H1 (cell line): ENCODE results near the gene CUX1. TPM values are rescaled to one million over a fixed set of nuclear protein-coding genes. Genes with fewer than 3 reads are reported as not detected.
A peak's percentile ranks its signal among the peaks of the same experiment; 100 is the strongest.

ENCODE experiments used
- CTCF ChIA-PET: fragments of 300-600 bp; sonication (Branson Sonifier 250); formaldehyde crosslinking; loops from one replicate; lab custom pipeline; 2021; ENCODE audit not compliant: partially characterized antibody; lab: Charles Lee
- POLR2A ChIA-PET: fragments of 300-600 bp; sonication (Branson Sonifier 250); formaldehyde crosslinking; loops from one replicate; lab custom pipeline; 2021; ENCODE audit warnings: inconsistent platforms; ENCODE audit not compliant: partially characterized antibody; lab: Charles Lee
- DNase-seq, 2 experiments: peaks; one replicate each; pipeline versions ENCODE4 v3.0.0 to v3.0.0-alpha.2; 2010 to 2022; ENCODE audit warnings: low spot score in 2 of 2, low read depth in 1 of 2, mixed read lengths in 1 of 2
- FAIRE-seq: peaks from 2 replicates; lab custom pipeline; 2011; peaks lifted over from hg19 to GRCh38; lab: Jason Lieb, UNC
- H2AFZ ChIP-seq: 2 replicates; pipeline ENCODE4 v1.8.1; 2012; ENCODE audit warnings: low read length, inconsistent platforms
- H2AK5ac ChIP-seq: 2 replicates; pipeline ENCODE4 v1.6.1; 2013; ENCODE audit warnings: low read depth, low read length
- H2BK120ac ChIP-seq: replicated peaks from 2 replicates; pipeline ENCODE3; 2013; ENCODE audit warnings: low read depth, low read length, inconsistent platforms
- H2BK12ac ChIP-seq: 2 replicates; pipeline ENCODE4 v1.6.1; 2013; ENCODE audit warnings: low read depth, low read length
- H2BK15ac ChIP-seq: 2 replicates; pipeline ENCODE4 v1.6.1; 2013; ENCODE audit warnings: low read length
- H2BK20ac ChIP-seq: 2 replicates; pipeline ENCODE4 v1.6.1; 2013; ENCODE audit warnings: low read length
- H2BK5ac ChIP-seq: 2 replicates; pipeline ENCODE4 v1.6.1; 2013; ENCODE audit warnings: low read depth, low read length
- H3K14ac ChIP-seq: 2 replicates; pipeline ENCODE4 v1.6.1; 2013; ENCODE audit warnings: inconsistent platforms; ENCODE audit not compliant: insufficient read length
- H3K18ac ChIP-seq: 2 replicates; pipeline ENCODE4 v1.6.1; 2013; ENCODE audit warnings: low read length; ENCODE audit errors: extremely low read depth
- H3K23ac ChIP-seq: 2 replicates; pipeline ENCODE4 v1.6.1; 2013; ENCODE audit warnings: inconsistent platforms; ENCODE audit not compliant: insufficient read length
- H3K23me2 ChIP-seq: 2 replicates; pipeline ENCODE4 v1.6.1; 2013; ENCODE audit warnings: low read depth, low read length
- H3K27ac ChIP-seq: 2 replicates; pipeline ENCODE4 v1.6.1; 2011; ENCODE audit warnings: low read depth, low read length, inconsistent platforms
- H3K27me3 ChIP-seq, 4 experiments: replicated peaks in 1 of 4; 1 replicate in 1 of 4; 2 replicates in 3 of 4; pipeline versions ENCODE4 v1.6.1 to v1.8.1; 2011 to 2013; ENCODE audit warnings: low read length in 3 of 4, mild to moderate bottlenecking in 3 of 4, inconsistent platforms in 2 of 4, mixed read lengths in 2 of 4, moderate library complexity in 1 of 4; ENCODE audit not compliant: control insufficient read depth in 3 of 4, insufficient read depth in 3 of 4; ENCODE audit errors: extremely low read depth in 1 of 4
- H3K36me3 ChIP-seq, 4 experiments: 2 replicates each; pipeline versions ENCODE4 v1.6.1 to v1.8.1; 2011 to 2013; ENCODE audit warnings: mild to moderate bottlenecking in 4 of 4, low read length in 3 of 4, moderate library complexity in 2 of 4, control low read depth in 1 of 4, inconsistent platforms in 1 of 4; ENCODE audit not compliant: insufficient read depth in 4 of 4, control insufficient read depth in 2 of 4
- H3K4ac ChIP-seq: replicated peaks from 2 replicates; pipeline ENCODE3; 2013; ENCODE audit warnings: low read length, low read depth, mixed read lengths, inconsistent platforms; ENCODE audit not compliant: insufficient read length
- H3K4me1 ChIP-seq, 4 experiments: replicated peaks in 1 of 4; 1 replicate in 1 of 4; 2 replicates in 3 of 4; pipeline versions ENCODE4 v1.6.1 to v1.8.1; 2011 to 2013; ENCODE audit warnings: low read length in 3 of 4, inconsistent platforms in 2 of 4, mixed read lengths in 1 of 4; ENCODE audit not compliant: insufficient read depth in 4 of 4, control insufficient read depth in 3 of 4
- H3K4me2 ChIP-seq, 2 experiments: 2 replicates each; pipeline versions ENCODE4 v1.6.1 to v1.8.1; 2011 to 2013; ENCODE audit warnings: low read depth in 2 of 2, low read length in 2 of 2, control low read depth in 1 of 2, inconsistent platforms in 1 of 2, mild to moderate bottlenecking in 1 of 2; ENCODE audit not compliant: insufficient read depth in 1 of 2
- H3K4me3 ChIP-seq, 4 experiments: fragments of 200-600, 300-600 bp in 1 of 4; sonication (generic), shearing (Covaris generic), sonication (Bioruptor Twin) in 1 of 4; 2 replicates each; pipeline versions ENCODE4 v1.5.1 to v1.8.1; 2011 to 2016; ENCODE audit warnings: low read length in 4 of 4, low read depth in 3 of 4, control low read depth in 2 of 4, inconsistent platforms in 2 of 4, mild to moderate bottlenecking in 2 of 4, mixed read lengths in 1 of 4, moderate library complexity in 1 of 4; ENCODE audit not compliant: insufficient read depth in 2 of 4; ENCODE audit errors: extremely low read depth in 1 of 4
- H3K56ac ChIP-seq: replicated peaks from 2 replicates; pipeline ENCODE3; 2013; ENCODE audit warnings: low read depth, mild to moderate bottlenecking, mixed read lengths, low read length, inconsistent platforms; ENCODE audit not compliant: insufficient read length
- H3K79me1 ChIP-seq: 2 replicates; pipeline ENCODE4 v1.6.1; 2013; ENCODE audit warnings: low read depth, low read length, control low read depth
- H3K79me2 ChIP-seq, 2 experiments: 2 replicates each; pipeline versions ENCODE4 v1.6.1 to v1.8.1; 2012 to 2013; ENCODE audit warnings: low read length in 2 of 2, mild to moderate bottlenecking in 2 of 2, inconsistent platforms in 1 of 2; ENCODE audit not compliant: insufficient read depth in 2 of 2, control insufficient read depth in 1 of 2
- H3K9ac ChIP-seq, 4 experiments: replicated peaks in 1 of 4; 1 replicate in 1 of 4; 2 replicates in 3 of 4; pipeline versions ENCODE4 v1.6.1 to v1.8.1; 2011 to 2013; ENCODE audit warnings: low read depth in 3 of 4, low read length in 3 of 4, control low read depth in 2 of 4, mild to moderate bottlenecking in 2 of 4, moderate library complexity in 2 of 4, inconsistent platforms in 1 of 4; ENCODE audit errors: extremely low read depth in 1 of 4
- H3K9me3 ChIP-seq, 2 experiments: 2 replicates each; pipeline versions ENCODE4 v1.6.1 to v1.8.1; 2012 to 2013; ENCODE audit warnings: mild to moderate bottlenecking in 2 of 2, moderate library complexity in 2 of 2, control low read depth in 1 of 2, inconsistent platforms in 1 of 2, low read depth in 1 of 2, low read length in 1 of 2, mixed read lengths in 1 of 2; ENCODE audit not compliant: insufficient read depth in 2 of 2
- H4K20me1 ChIP-seq, 2 experiments: replicated peaks in 1 of 2; 2 replicates each; pipeline versions ENCODE3 to v1.8.1; 2011 to 2013; ENCODE audit warnings: inconsistent platforms in 2 of 2, low read length in 2 of 2, mild to moderate bottlenecking in 1 of 2; ENCODE audit not compliant: insufficient read depth in 2 of 2, control insufficient read depth in 1 of 2
- H4K5ac ChIP-seq: 2 replicates; pipeline ENCODE4 v1.6.1; 2013; ENCODE audit warnings: low read length, low read depth, mixed read lengths, inconsistent platforms; ENCODE audit not compliant: insufficient read length
- H4K8ac ChIP-seq: 2 replicates; pipeline ENCODE4 v1.8.0; 2013; ENCODE audit warnings: mild to moderate bottlenecking, moderate library complexity, low read length, inconsistent platforms; ENCODE audit not compliant: insufficient read depth; ENCODE audit errors: extremely low read depth
- H4K91ac ChIP-seq: replicated peaks from 2 replicates; pipeline ENCODE3; 2013; ENCODE audit warnings: low read length, mixed read lengths, inconsistent platforms; ENCODE audit not compliant: insufficient read length
- BRCA1 ChIP-seq: IDR thresholded peaks from 2 replicates; pipeline ENCODE4 v1.6.1; 2012; ENCODE audit warnings: low read depth, low read length, improper control_type of control experiment
- CTBP2 ChIP-seq: IDR thresholded peaks from 2 replicates; pipeline ENCODE4 v1.7.0; 2011; ENCODE audit warnings: borderline replicate concordance, mild to moderate bottlenecking, moderate library complexity, mixed read lengths, low read length; ENCODE audit not compliant: insufficient read depth, insufficient read length
- EZH2 ChIP-seq: fragments of 200-600 bp; sonication (generic); IDR thresholded peaks from 2 replicates; pipeline ENCODE4 v1.7.1; 2012; ENCODE audit warnings: low read depth, mild to moderate bottlenecking, moderate library complexity, low read length, inconsistent platforms; ENCODE audit not compliant: severe bottlenecking
- GABPA ChIP-seq: IDR thresholded peaks from 2 replicates; pipeline ENCODE4 v1.6.1; 2011; ENCODE audit warnings: mild to moderate bottlenecking, low read length, moderate library complexity, borderline replicate concordance; ENCODE audit not compliant: insufficient read depth
- GTF2F1 ChIP-seq: IDR thresholded peaks from 2 replicates; pipeline ENCODE4 v1.6.1; 2012; ENCODE audit warnings: low read depth, low read length, improper control_type of control experiment, borderline replicate concordance
- KDM5A ChIP-seq: fragments of 200-600 bp; IDR thresholded peaks from 2 replicates; pipeline ENCODE4 v1.7.1; 2012; ENCODE audit warnings: mild to moderate bottlenecking, low read length, inconsistent platforms, mixed read lengths
- POLR2A ChIP-seq, 2 experiments: IDR thresholded peaks; 1 replicate in 1 of 2; 2 replicates in 1 of 2; pipeline ENCODE4 v1.6.1; 2011; ENCODE audit warnings: low read depth in 2 of 2, low read length in 2 of 2, mild to moderate bottlenecking in 2 of 2; ENCODE audit errors: control extremely low read depth in 1 of 2
- POU5F1 ChIP-seq: IDR thresholded peaks from 2 replicates; pipeline ENCODE4 v1.6.1; 2011; ENCODE audit warnings: low read depth, mild to moderate bottlenecking, low read length, moderate library complexity
- RXRA ChIP-seq: IDR thresholded peaks from 2 replicates; pipeline ENCODE4 v1.6.1; 2011; ENCODE audit warnings: low read depth, mild to moderate bottlenecking, low read length, moderate library complexity; ENCODE audit not compliant: insufficient read depth
- SIRT6 ChIP-seq: IDR thresholded peaks from one replicate; pipeline ENCODE4 v1.7.1; 2012; ENCODE audit warnings: low read length, inconsistent platforms
- SIX5 ChIP-seq: IDR thresholded peaks from 2 replicates; pipeline ENCODE4 v1.6.1; 2011; ENCODE audit warnings: mild to moderate bottlenecking, low read depth, low read length
- SP2 ChIP-seq: IDR thresholded peaks from 2 replicates; pipeline ENCODE4 v1.6.1; 2012; ENCODE audit warnings: mild to moderate bottlenecking, low read length, inconsistent platforms
- TAF1 ChIP-seq: IDR thresholded peaks from 2 replicates; pipeline ENCODE4 v1.6.1; 2011; ENCODE audit warnings: mild to moderate bottlenecking, low read depth, low read length
- TCF12 ChIP-seq: IDR thresholded peaks from 2 replicates; pipeline ENCODE4 v1.6.1; 2011; ENCODE audit warnings: low read depth, mild to moderate bottlenecking, low read length
- TEAD4 ChIP-seq: IDR thresholded peaks from 2 replicates; pipeline ENCODE4 v1.6.1; 2012; ENCODE audit warnings: low read depth, low read length, inconsistent platforms, mixed read lengths
- ZNF274 ChIP-seq: IDR thresholded peaks from 2 replicates; pipeline ENCODE4 v1.7.0; 2012; ENCODE audit warnings: low read length, borderline replicate concordance; ENCODE audit errors: extremely low read depth
- WGBS, 2 experiments: shearing (Covaris generic) in 1 of 2; methylation state at CpG; one replicate each; pipeline versions ENCODE4 v1.1.6 to v1.1.7; 2013 to 2015; ENCODE audit warnings: low lambda C conversion rate in 2 of 2, mixed read lengths in 2 of 2, inconsistent platforms in 1 of 2, low coverage in 1 of 2, missing lambda C conversion rate in 1 of 2; ENCODE audit not compliant: insufficient replicate concordance in 2 of 2, insufficient coverage in 1 of 2, insufficient read length in 1 of 2; ENCODE audit errors: extremely low coverage in 1 of 2, missing lambda C conversion rate in 1 of 2; 5-methylcytosine and 5-hydroxymethylcytosine counted together
- polyA plus RNA-seq, 7 experiments: library from polyadenylated mRNA; depleted of rRNA in 3 of 7; stranded (reverse) in 5 of 7; unstranded in 2 of 7; fragments of >200 nt in 5 of 7; fragments of 200-250 nt in 2 of 7; gene quantifications; 1 replicate in 5 of 7; 2 replicates in 1 of 7; 4 replicates in 1 of 7; pipeline versions ENCODE4 v1.2.1 to v1.2.3, GENCODE V29; 2011 to 2013; ENCODE audit warnings: missing spikeins in 2 of 7, mixed read lengths in 2 of 7
- total RNA-seq: library from RNA; stranded (reverse); fragmentation: NEBNext Ultra II Directional; extraction: Animal tissue kit (Norgen Biotek cat#: 25700); gene quantifications from 2 replicates; pipeline ENCODE4 v1.2.1, GENCODE V29; 2021

The CUX1 gene
- total and polyA plus RNA-seq, 2 of the 8 experiments (the other 6 are each of a cell fraction or from before 2014, with no cell fraction given): 21.6 to 65.9 TPM

- H3K14ac ChIP-seq: no peak overlapping the region
- H2BK15ac ChIP-seq: no peak overlapping the region
- no peak overlapping the region for H3K27ac ChIP-seq
- no peak overlapping the region for H2AFZ ChIP-seq
- no peaks in the 10 kb centered on the region; a peak in 1 of 8 replicates for H3K36me3 ChIP-seq
- CTCF ChIA-PET: interaction anchor here (1.0 to 1.6 kb wide), 5 partner anchors 8 to 132 kb away, joined by 3 to 4 read pairs (median 3); no protein-coding TSS in a partner anchor
- no peak overlapping the region for H2BK5ac ChIP-seq
- no peaks in the 10 kb centered on the region for H3K9me3 ChIP-seq
- FAIRE-seq: no peak
- no peak overlapping the region for H2BK20ac ChIP-seq
- H4K91ac ChIP-seq: peak overlapping the region; percentile 13
- no peak for DNase-seq
- no peaks in the 10 kb centered on the region for H3K27me3 ChIP-seq
- H3K4me3 ChIP-seq: no peak overlapping the region
- peaks cover 29% of the 10 kb centered on the region for H3K79me1 ChIP-seq
- POLR2A ChIA-PET: interaction anchor here (0.6 kb wide), 1 partner anchor 379 kb away, joined by 3 read pairs; no protein-coding TSS in a partner anchor
- peaks cover 21 to 28% of the 10 kb centered on the region in 2 experiments for H4K20me1 ChIP-seq
- H4K5ac ChIP-seq: no peak overlapping the region
- H3K18ac ChIP-seq: no peak overlapping the region
- no peak overlapping the region for H3K4me2 ChIP-seq
- H2AK5ac ChIP-seq: no peak overlapping the region
- 0 out of 2 replicates have a peak, but pooled peaks cover 4% of the 10 kb centered on the region for H3K23me2 ChIP-seq
- peaks cover 19 to 95% of the 10 kb centered on the region in 2 experiments for H3K79me2 ChIP-seq
- no peak overlapping the region for H3K23ac ChIP-seq
- H3K4me1 ChIP-seq: peaks cover 16 to 39% (median 32%) of the 10 kb centered on the region in 4 experiments
- H3K9ac ChIP-seq: no peak overlapping the region
- no peak overlapping the region for H2BK12ac ChIP-seq
- no peak overlapping the region for H3K56ac ChIP-seq
- H4K8ac ChIP-seq: no peak overlapping the region
- H2BK120ac ChIP-seq: no peak overlapping the region
- peak overlapping the region; percentile 21 for H3K4ac ChIP-seq
- 95% methylated on average over 13 of the region's 13 CpGs; no CpG with 5 or more reads in 1 of the 2 experiments for WGBS, 2 experiments
- no peak for TF ChIP-seq ZNF274
- no peak for TF ChIP-seq SIX5
- no peak for TF ChIP-seq GTF2F1
- TF ChIP-seq KDM5A: no peak
- no peak for TF ChIP-seq TEAD4
- TF ChIP-seq POU5F1: no peak
- TF ChIP-seq TCF12: no peak
- TF ChIP-seq TAF1: no peak
- TF ChIP-seq SP2: no peak
- no peak for TF ChIP-seq CTBP2
- TF ChIP-seq POLR2A (IDR thresholded peaks at IDR 0.05; ENCODE audit: control extremely low read depth in 1 of 2, low read depth in 2 of 2, low read length in 2 of 2): no peak
- no peak for TF ChIP-seq BRCA1
- TF ChIP-seq RXRA: no peak
- TF ChIP-seq GABPA: no peak
- TF ChIP-seq SIRT6: no peak
- TF ChIP-seq EZH2: no peak
Observed at GRCh38 chr7:101865455-101865854, 48.0 kb downstream of the CUX1 start.
